OCI-LY3 (cell line): ENCODE data around the gene TRIM71.
"Not testable (repeated sequence)": the region's sequence is repeated elsewhere in the genome, so short reads cannot be mapped to it uniquely, and the experiment has no call there.

ENCODE experiments used
- H2AFZ ChIP-seq: fragments of 200-600, 300-600 bp; shearing (Covaris generic); 2 replicates; pipeline ENCODE4 v1.6.0; 2014; ENCODE audit warnings: antibody characterized with exemption, low read depth, low read length
- H3K27ac ChIP-seq: fragments of 200-600, 300-600 bp; sonication (generic); 2 replicates; pipeline ENCODE4 v1.5.1; 2014; ENCODE audit warnings: mild to moderate bottlenecking, low read length, moderate library complexity, mixed read lengths
- H3K27me3 ChIP-seq: fragments of 200-600, 300-600 bp; sonication (generic); 2 replicates; pipeline ENCODE4 v1.6.1; 2014; ENCODE audit warnings: low read depth, low read length, mixed read lengths
- H3K36me3 ChIP-seq: fragments of 200-600, 300-600 bp; sonication (generic); replicated peaks from 2 replicates; pipeline ENCODE3; 2014; ENCODE audit warnings: low read depth, low read length, mixed read lengths
- H3K4me1 ChIP-seq: fragments of 300-600, 200-600 bp; sonication (generic); 2 replicates; pipeline ENCODE4 v1.6.1; 2014; ENCODE audit warnings: low read length, mixed read lengths
- H3K4me2 ChIP-seq: fragments of 200-600, 300-600 bp; sonication (generic); 2 replicates; pipeline ENCODE4 v1.6.1; 2014; ENCODE audit warnings: low read length, mixed read lengths
- H3K4me3 ChIP-seq: fragments of 300-600, 200-600 bp; sonication (generic); 2 replicates; pipeline ENCODE4 v1.5.1; 2014; ENCODE audit warnings: antibody characterized with exemption, mild to moderate bottlenecking, low read length, moderate library complexity
- H3K79me2 ChIP-seq: fragments of 300-600, 200-600 bp; shearing (Covaris generic); 2 replicates; pipeline ENCODE4 v1.6.1; 2014; ENCODE audit warnings: mild to moderate bottlenecking, low read length, mixed read lengths
- H3K9ac ChIP-seq: fragments of 300-600, 200-600 bp; shearing (Covaris generic); 2 replicates; pipeline ENCODE4 v1.6.0; 2014; ENCODE audit warnings: mild to moderate bottlenecking, low read length, moderate library complexity
- H3K9me3 ChIP-seq: fragments of 200-600, 300-600 bp; shearing (Covaris generic); 2 replicates; pipeline ENCODE4 v1.6.1; 2014; ENCODE audit warnings: low read length, mixed read lengths; ENCODE audit not compliant: insufficient read depth
- H4K20me1 ChIP-seq: fragments of 200-600, 300-600 bp; sonication (generic); 2 replicates; pipeline ENCODE4 v1.6.1; 2016; ENCODE audit warnings: low read length, mixed read lengths; ENCODE audit not compliant: insufficient read depth
- EZH2phosphoT487 ChIP-seq: fragments of 200-600 bp; shearing (Covaris generic); IDR thresholded peaks from 2 replicates; pipeline ENCODE4 v1.6.1; 2018; ENCODE audit warnings: antibody characterized with exemption, mixed run types, low read depth
- TF ChIP-seq, protein P1 (sequence below): fragments of 200-600, 300-600 bp; sonication (generic); IDR thresholded peaks from 2 replicates; pipeline ENCODE4 v1.5.1; 2014; ENCODE audit warnings: antibody characterized with exemption, low read length, low read depth

The TRIM71 gene

DNA sequence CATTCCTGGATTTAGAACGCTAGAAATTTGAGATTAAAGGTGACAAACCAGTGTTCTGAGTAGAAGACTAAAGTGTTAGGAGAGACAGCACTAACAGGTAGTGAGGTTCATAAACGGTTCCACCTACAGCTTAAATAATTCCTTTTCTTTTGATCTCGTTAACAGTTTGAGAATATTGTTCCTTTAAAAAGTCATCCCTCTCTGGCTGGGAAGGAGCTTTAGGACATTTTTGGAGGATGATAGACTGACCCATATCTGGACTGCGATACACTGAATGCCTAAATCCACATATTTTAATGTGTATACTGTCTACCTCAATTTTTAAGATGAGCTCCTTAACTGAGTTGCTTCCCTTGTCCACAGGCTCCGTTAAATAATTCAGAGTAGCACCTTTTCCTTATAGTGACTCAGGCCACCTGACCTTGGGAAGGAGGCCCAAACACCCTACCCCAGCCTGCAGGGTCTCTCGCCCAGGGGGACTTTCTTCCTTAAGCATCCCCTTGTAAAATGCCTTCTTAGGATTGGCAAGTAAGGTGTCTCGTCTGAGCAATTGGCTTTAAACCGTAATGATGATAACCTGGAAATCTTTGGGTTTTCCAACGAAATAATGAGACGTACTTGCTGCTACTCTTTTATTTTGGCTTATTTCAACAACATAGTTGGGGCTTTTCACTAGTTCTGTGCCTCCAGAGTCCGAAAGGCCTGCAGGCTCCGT is 3.3 kb downstream of the TRIM71 start:
- no peak overlapping the region for H3K4me2 ChIP-seq
- no peak overlapping the region for H3K9ac ChIP-seq
- no peaks in the 10 kb centered on the region for H3K36me3 ChIP-seq
- H3K9me3 ChIP-seq: no peaks in the 10 kb centered on the region
- H2AFZ ChIP-seq: no peak overlapping the region
- TF ChIP-seq, protein P1, sequence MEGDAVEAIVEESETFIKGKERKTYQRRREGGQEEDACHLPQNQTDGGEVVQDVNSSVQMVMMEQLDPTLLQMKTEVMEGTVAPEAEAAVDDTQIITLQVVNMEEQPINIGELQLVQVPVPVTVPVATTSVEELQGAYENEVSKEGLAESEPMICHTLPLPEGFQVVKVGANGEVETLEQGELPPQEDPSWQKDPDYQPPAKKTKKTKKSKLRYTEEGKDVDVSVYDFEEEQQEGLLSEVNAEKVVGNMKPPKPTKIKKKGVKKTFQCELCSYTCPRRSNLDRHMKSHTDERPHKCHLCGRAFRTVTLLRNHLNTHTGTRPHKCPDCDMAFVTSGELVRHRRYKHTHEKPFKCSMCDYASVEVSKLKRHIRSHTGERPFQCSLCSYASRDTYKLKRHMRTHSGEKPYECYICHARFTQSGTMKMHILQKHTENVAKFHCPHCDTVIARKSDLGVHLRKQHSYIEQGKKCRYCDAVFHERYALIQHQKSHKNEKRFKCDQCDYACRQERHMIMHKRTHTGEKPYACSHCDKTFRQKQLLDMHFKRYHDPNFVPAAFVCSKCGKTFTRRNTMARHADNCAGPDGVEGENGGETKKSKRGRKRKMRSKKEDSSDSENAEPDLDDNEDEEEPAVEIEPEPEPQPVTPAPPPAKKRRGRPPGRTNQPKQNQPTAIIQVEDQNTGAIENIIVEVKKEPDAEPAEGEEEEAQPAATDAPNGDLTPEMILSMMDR: no peak
- TF ChIP-seq EZH2phosphoT487: no peak
- no peaks in the 10 kb centered on the region for H4K20me1 ChIP-seq
- H3K4me1 ChIP-seq: no peaks in the 10 kb centered on the region
- H3K27ac ChIP-seq: no peak overlapping the region
- H3K4me3 ChIP-seq: no peak overlapping the region
- H3K27me3 ChIP-seq: 0 out of 2 replicates have a peak, but pooled peaks cover 2% of the 10 kb centered on the region
- H3K79me2 ChIP-seq: no peaks in the 10 kb centered on the region

DNA sequence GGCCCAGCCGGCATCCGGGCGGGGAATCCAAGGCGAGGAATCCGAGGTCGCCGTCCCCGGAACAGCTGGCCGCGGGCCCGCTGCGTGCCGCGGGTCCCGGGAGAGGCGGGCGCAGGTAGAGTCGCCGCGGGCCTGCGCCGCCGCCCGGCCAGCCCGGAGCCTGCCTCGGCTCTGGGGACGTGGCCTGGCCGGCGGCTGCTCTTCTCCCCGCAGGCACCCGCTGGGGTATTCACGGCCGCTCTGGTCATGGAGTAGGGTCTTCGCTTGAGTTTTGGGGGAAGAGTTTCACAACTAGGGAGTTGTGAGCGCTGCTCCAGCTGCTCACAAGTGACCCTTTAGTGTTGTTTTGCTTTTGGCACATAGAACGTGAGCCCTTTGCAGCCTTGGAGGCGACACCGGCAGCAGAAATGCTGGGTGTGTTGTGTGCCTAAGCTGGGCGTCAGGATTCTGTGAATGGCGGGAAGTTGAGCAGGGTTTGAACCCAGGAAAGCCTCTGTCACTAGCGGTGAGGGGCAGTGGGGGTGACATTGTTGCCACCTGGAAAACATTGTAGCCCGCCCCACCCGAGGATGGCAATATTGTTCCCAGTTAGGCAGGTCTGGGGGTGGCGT is 4.0 kb downstream of the TRIM71 start:
- H3K79me2 ChIP-seq: no peaks in the 10 kb centered on the region
- H3K27me3 ChIP-seq: 0 out of 2 replicates have a peak, but pooled peaks cover 2% of the 10 kb centered on the region
- no peaks in the 10 kb centered on the region for H4K20me1 ChIP-seq
- no peaks in the 10 kb centered on the region for H3K9me3 ChIP-seq
- no peak overlapping the region for H2AFZ ChIP-seq
- no peaks in the 10 kb centered on the region for H3K36me3 ChIP-seq
- no peak overlapping the region for H3K4me3 ChIP-seq
- no peak overlapping the region for H3K9ac ChIP-seq
- no peak overlapping the region for H3K4me2 ChIP-seq
- no peak for TF ChIP-seq EZH2phosphoT487
- TF ChIP-seq, protein P1: no peak
- H3K27ac ChIP-seq: no peak overlapping the region
- no peaks in the 10 kb centered on the region for H3K4me1 ChIP-seq

DNA sequence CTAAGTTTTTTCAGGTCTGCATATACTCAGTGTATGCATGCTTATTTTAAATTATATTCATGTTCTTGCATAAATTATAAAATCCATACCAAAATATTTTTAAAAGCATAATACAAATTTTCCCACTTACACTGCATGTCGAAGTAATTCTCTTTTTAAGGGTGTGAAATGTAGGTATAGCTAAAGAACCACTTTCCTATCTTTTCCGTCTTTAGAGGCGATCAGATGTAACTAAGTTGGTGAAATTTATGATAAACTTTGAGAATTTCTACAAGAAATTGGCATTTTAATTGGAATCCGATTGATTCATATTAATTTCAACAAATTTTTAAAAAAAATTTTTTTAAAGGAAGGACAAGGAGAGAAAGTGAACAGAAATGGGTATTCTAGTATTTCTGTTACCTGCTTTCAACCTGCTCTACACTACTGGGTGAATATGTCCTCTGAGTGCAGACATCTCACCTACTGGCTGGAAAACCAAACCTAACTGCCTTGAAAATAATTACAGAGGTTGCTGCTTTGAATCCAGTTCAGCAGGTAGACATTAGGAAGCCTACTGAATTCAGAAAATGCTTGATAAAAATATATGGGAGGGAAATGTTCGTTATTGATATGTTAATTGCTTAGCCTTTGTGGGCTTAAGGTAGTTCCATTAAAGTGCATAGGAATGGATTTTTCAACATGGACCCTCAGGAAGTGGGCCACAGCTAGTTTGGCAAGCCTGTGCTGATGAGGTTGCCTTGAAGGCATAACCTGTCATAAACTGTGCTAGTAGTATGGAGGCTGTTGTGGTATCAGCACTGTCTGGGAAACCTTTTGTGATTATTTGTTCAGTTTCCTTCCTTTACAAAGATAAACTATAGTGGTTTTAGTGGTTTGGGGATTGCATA is 5.1 kb downstream of the TRIM71 start:
- H3K27me3 ChIP-seq: 0 out of 2 replicates have a peak, but pooled peaks cover 2% of the 10 kb centered on the region
- no peaks in the 10 kb centered on the region for H4K20me1 ChIP-seq
- H3K4me2 ChIP-seq: no peak overlapping the region
- no peak overlapping the region for H3K27ac ChIP-seq
- TF ChIP-seq EZH2phosphoT487: no peak
- TF ChIP-seq, protein P1: no peak
- H3K9ac ChIP-seq: no peak overlapping the region
- no peaks in the 10 kb centered on the region for H3K9me3 ChIP-seq
- no peaks in the 10 kb centered on the region for H3K36me3 ChIP-seq
- H2AFZ ChIP-seq: no peak overlapping the region
- H3K79me2 ChIP-seq: no peaks in the 10 kb centered on the region
- H3K4me1 ChIP-seq: no peaks in the 10 kb centered on the region
- no peak overlapping the region for H3K4me3 ChIP-seq

DNA sequence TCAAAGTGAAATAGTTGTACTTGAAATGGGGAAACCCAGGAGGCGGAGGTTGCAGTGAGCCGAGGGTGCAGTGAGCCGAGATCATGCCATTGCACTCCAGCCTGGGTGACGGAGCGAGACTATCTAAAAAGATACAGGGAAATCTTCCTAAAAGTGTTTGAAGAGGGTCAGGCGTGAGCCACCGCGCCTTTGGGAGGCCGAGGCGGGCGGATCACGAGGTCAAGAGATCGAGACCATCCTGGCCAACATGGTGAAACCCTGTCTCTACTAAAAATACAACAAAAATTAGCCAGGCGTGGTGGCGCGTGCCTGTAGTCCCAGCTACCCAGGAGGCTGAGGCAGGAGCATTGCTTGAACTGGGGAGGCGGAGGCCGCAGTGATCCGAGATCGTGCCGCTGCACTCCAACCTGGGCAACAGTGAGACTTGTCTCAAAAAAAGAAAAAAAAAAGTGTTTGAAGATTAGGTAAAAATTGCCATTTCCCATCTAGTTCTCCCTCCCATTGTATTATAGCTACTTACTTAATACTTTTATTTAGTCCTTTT is 5.9 kb downstream of the TRIM71 start:
- not testable (repeated sequence) for H3K4me3 ChIP-seq, H3K9ac ChIP-seq

More for the DNA sequence above, 5.9 kb downstream of the TRIM71 start:
- H2AFZ ChIP-seq, H3K27me3 ChIP-seq, H3K9me3 ChIP-seq, H3K4me2 ChIP-seq, H3K27ac ChIP-seq, H3K36me3 ChIP-seq, H4K20me1 ChIP-seq, H3K79me2 ChIP-seq, H3K4me1 ChIP-seq: not testable (repeated sequence)
